ENCODE measurements around the gene DNAJC17. TPM values are rescaled to one million over a fixed set of nuclear protein-coding genes. Genes with fewer than 3 reads are reported as not detected.

DNAJC17 gene
- total and polyA plus RNA-seq, 3 experiments from 2014 or later: 35.3 to 47.0 (median 46.5) TPM

- Mint-ChIP-seq H3K27ac (no peak overlapping the region), H3K4me3 (no peak overlapping the region), H3K9me3 (no peaks in the 10 kb centered on the region), H3K36me3 (peaks cover 6 to 60% (median 6%) of the 10 kb centered on the region in 3 donors), H3K27me3 (no peaks in the 10 kb centered on the region), H3K4me1 (peaks cover 20 to 23% (median 22%) of the 10 kb centered on the region in 3 donors)
- H3K9me3 ChIP-seq (ENCODE audit: low read length): no peaks in the 10 kb centered on the region
- no peaks in the 10 kb centered on the region for H3K27me3 ChIP-seq (ENCODE audit: insufficient read depth, low read length, poor library complexity, severe bottlenecking)
- H3K4me3 ChIP-seq (ENCODE audit: low read length): no peak overlapping the region
- no peak overlapping the region for H3K27ac ChIP-seq (ENCODE audit: low read depth, low read length)
- CTCF ChIA-PET: interaction anchor here (0.7 to 2.7 kb wide), 2 partner anchors 9 to 11 kb away, joined by 3 to 9 read pairs; no protein-coding TSS in a partner anchor
- DNase-seq: no peak
- peaks cover 14% of the 10 kb centered on the region for H3K36me3 ChIP-seq (ENCODE audit: insufficient read depth, low read length)
- peaks cover 17% of the 10 kb centered on the region for H3K4me1 ChIP-seq (ENCODE audit: insufficient read depth, low read length)
- POLR2A ChIA-PET: no interaction called here
Observed at GRCh38 chr15:40773902-40774301, 33.4 kb downstream of the DNAJC17 start.

- CTCF ChIA-PET: interaction anchor here (0.7 to 2.7 kb wide), 2 partner anchors 9 to 10 kb away, joined by 3 to 9 read pairs; no protein-coding TSS in a partner anchor
- Mint-ChIP-seq H3K9me3 (no peaks in the 10 kb centered on the region), H3K27ac (peak overlapping the region in 1 of 8 donors; percentile 54), H3K36me3 (peaks cover 6 to 63% (median 6%) of the 10 kb centered on the region in 3 donors), H3K4me3 (no peak overlapping the region), H3K27me3 (no peaks in the 10 kb centered on the region), H3K4me1 (peaks cover 24 to 27% (median 26%) of the 10 kb centered on the region in 3 donors)
- H3K9me3 ChIP-seq (ENCODE audit: low read length): no peaks in the 10 kb centered on the region
- no peak overlapping the region for H3K4me3 ChIP-seq (ENCODE audit: low read length)
- H3K4me1 ChIP-seq (ENCODE audit: insufficient read depth, low read length): peaks cover 20% of the 10 kb centered on the region
- no peaks in the 10 kb centered on the region for H3K27me3 ChIP-seq (ENCODE audit: insufficient read depth, low read length, poor library complexity, severe bottlenecking)
- H3K36me3 ChIP-seq (ENCODE audit: insufficient read depth, low read length): peaks cover 10% of the 10 kb centered on the region
- DNase-seq: no peak
- POLR2A ChIA-PET: no interaction called here
- H3K27ac ChIP-seq (ENCODE audit: low read depth, low read length): no peak overlapping the region
Observed at GRCh38 chr15:40773496-40773895, 33.8 kb downstream of the DNAJC17 start.

GRCh38 chr15:40772014-40772413, 35.3 kb downstream of the DNAJC17 start:
- Mint-ChIP-seq H3K27ac (no peak overlapping the region), H3K27me3 (no peaks in the 10 kb centered on the region), H3K4me1 (peaks cover 24 to 33% (median 24%) of the 10 kb centered on the region in 3 donors), H3K4me3 (no peak overlapping the region), H3K36me3 (peaks cover 6 to 64% (median 6%) of the 10 kb centered on the region in 3 donors), H3K9me3 (no peaks in the 10 kb centered on the region)
- Histone ChIP-seq H3K9me3 (ENCODE audit: low read length) (no peaks in the 10 kb centered on the region), H3K27ac (ENCODE audit: low read depth, low read length) (no peak overlapping the region), H3K4me1 (ENCODE audit: insufficient read depth, low read length) (peaks cover 17% of the 10 kb centered on the region), H3K36me3 (ENCODE audit: insufficient read depth, low read length) (peaks cover 9% of the 10 kb centered on the region), H3K4me3 (ENCODE audit: low read length) (no peak overlapping the region), H3K27me3 (ENCODE audit: insufficient read depth, low read length, poor library complexity, severe bottlenecking) (no peaks in the 10 kb centered on the region)
- ChIA-PET CTCF (interaction anchor here (2.7 kb wide), 1 partner anchor 10 kb away, joined by 9 read pairs; no protein-coding TSS in a partner anchor), POLR2A (interaction anchor here (0.9 kb wide), 1 partner anchor 78 kb away, joined by 3 read pairs; the partner anchor contains the start of gene RAD51)
- no peak for DNase-seq

- CTCF ChIA-PET: interaction anchor here (9.7 kb wide), 1 partner anchor 11 kb away, joined by 45 read pairs; no protein-coding TSS in a partner anchor
- Mint-ChIP-seq H3K27ac (peak overlapping the region in 1 of 8 donors; percentile 14), H3K27me3 (no peaks in the 10 kb centered on the region), H3K9me3 (no peaks in the 10 kb centered on the region), H3K4me1 (peaks cover 17 to 28% (median 17%) of the 10 kb centered on the region in 3 donors), H3K36me3 (peaks cover 0 to 61% (median 6%) of the 10 kb centered on the region in 3 donors), H3K4me3 (no peak overlapping the region)
- H3K4me3 ChIP-seq (ENCODE audit: low read length): no peak overlapping the region
- peaks cover 9% of the 10 kb centered on the region for H3K36me3 ChIP-seq (ENCODE audit: insufficient read depth, low read length)
- no peak for DNase-seq
- H3K4me1 ChIP-seq (ENCODE audit: insufficient read depth, low read length): peaks cover 15% of the 10 kb centered on the region
- H3K27ac ChIP-seq (ENCODE audit: low read depth, low read length): no peak overlapping the region
- no peaks in the 10 kb centered on the region for H3K9me3 ChIP-seq (ENCODE audit: low read length)
- POLR2A ChIA-PET: interaction anchor here (0.9 kb wide), 1 partner anchor 77 kb away, joined by 3 read pairs; the partner anchor contains the start of gene RAD51
- no peaks in the 10 kb centered on the region for H3K27me3 ChIP-seq (ENCODE audit: insufficient read depth, low read length, poor library complexity, severe bottlenecking)
Observed at GRCh38 chr15:40771242-40771641, 36.0 kb downstream of the DNAJC17 start.

- no peaks in the 10 kb centered on the region for H3K9me3 Mint-ChIP-seq
- Histone ChIP-seq H3K9me3 (ENCODE audit: low read length) (no peaks in the 10 kb centered on the region), H3K27me3 (ENCODE audit: insufficient read depth, low read length, poor library complexity, severe bottlenecking) (no peaks in the 10 kb centered on the region), H3K27ac (ENCODE audit: low read depth, low read length) (no peak overlapping the region), H3K36me3 (ENCODE audit: insufficient read depth, low read length) (peaks cover 9% of the 10 kb centered on the region), H3K4me3 (ENCODE audit: low read length) (no peak overlapping the region), H3K4me1 (ENCODE audit: insufficient read depth, low read length) (peaks cover 23% of the 10 kb centered on the region)
- peak overlapping the region in 3 of 7 donors; percentile 14 to 73 (median 66) for H3K4me3 Mint-ChIP-seq
- CTCF ChIA-PET: interaction anchor here (0.6 to 9.7 kb wide), 7 partner anchors 9 to 198 kb away, joined by 3 to 45 read pairs (median 4); no protein-coding TSS in a partner anchor
- peaks cover 0 to 53% (median 6%) of the 10 kb centered on the region in 3 donors for H3K36me3 Mint-ChIP-seq
- POLR2A ChIA-PET: interaction anchor here (0.6 to 1.9 kb wide), 2 partner anchors 8 to 75 kb away, joined by 3 to 4 read pairs; partner anchors contain the start of gene RAD51
- peak overlapping the region; percentile 61 to 96 (median 89) for H3K27ac Mint-ChIP-seq
- no peak for DNase-seq
- no peaks in the 10 kb centered on the region for H3K27me3 Mint-ChIP-seq
- H3K4me1 Mint-ChIP-seq: peaks cover 23 to 38% (median 25%) of the 10 kb centered on the region in 3 donors
Observed at GRCh38 chr15:40770147-40770721, 37.0 kb downstream of the DNAJC17 start.

- Histone ChIP-seq H3K4me1 (ENCODE audit: insufficient read depth, low read length) (peaks cover 30% of the 10 kb centered on the region), H3K9me3 (ENCODE audit: low read length) (no peaks in the 10 kb centered on the region), H3K27me3 (ENCODE audit: insufficient read depth, low read length, poor library complexity, severe bottlenecking) (no peaks in the 10 kb centered on the region), H3K36me3 (ENCODE audit: insufficient read depth, low read length) (peaks cover 3% of the 10 kb centered on the region), H3K27ac (ENCODE audit: low read depth, low read length) (no peak within 1 kb of the TSS), H3K4me3 (ENCODE audit: low read length) (no peak within 1 kb of the TSS)
- ChIA-PET POLR2A (interaction anchor here (0.6 to 1.9 kb wide), 2 partner anchors 8 to 75 kb away, joined by 3 to 4 read pairs; partner anchors contain the start of gene RAD51), CTCF (interaction anchor here (0.6 to 9.7 kb wide), 7 partner anchors 9 to 197 kb away, joined by 3 to 45 read pairs (median 4); no protein-coding TSS in a partner anchor)
- Mint-ChIP-seq H3K9me3 (no peaks in the 10 kb centered on the region), H3K27ac (peak within 1 kb of the TSS; percentile 73 to 96 (median 89)), H3K4me3 (peak within 1 kb of the TSS; percentile 14 to 73 (median 66)), H3K4me1 (peaks cover 30 to 46% (median 32%) of the 10 kb centered on the region in 3 donors), H3K36me3 (peaks cover 0 to 47% (median 2%) of the 10 kb centered on the region in 3 donors), H3K27me3 (no peaks in the 10 kb centered on the region)
- peak; percentile 25 to 75 (median 41) for DNase-seq
Observed at GRCh38 chr15:40769274-40770146, 37.8 kb downstream of the DNAJC17 start, which contains the start of gene C15orf62. TSS of gene C15orf62 (plus strand) at chr15:40769980. CDS start at chr15:40770496, 516 bp downstream.

- H3K4me3 Mint-ChIP-seq: peak overlapping the region in 4 of 7 donors; percentile 11 to 69 (median 62)
Observed at GRCh38 chr15:40768521-40769273, 38.6 kb downstream of the DNAJC17 start.

More at GRCh38 chr15:40768521-40769273, 38.6 kb downstream of the DNAJC17 start:
- Mint-ChIP-seq H3K36me3 (peaks cover 0 to 45% (median 2%) of the 10 kb centered on the region in 3 donors), H3K9me3 (no peaks in the 10 kb centered on the region), H3K27me3 (no peaks in the 10 kb centered on the region), H3K4me1 (peaks cover 32 to 48% (median 33%) of the 10 kb centered on the region in 3 donors), H3K27ac (peak overlapping the region; percentile 65 to 96 (median 86))
- CTCF ChIA-PET: interaction anchor here (1.1 to 9.7 kb wide), 5 partner anchors 8 to 90 kb away, joined by 3 to 45 read pairs (median 6); no protein-coding TSS in a partner anchor
- no peaks in the 10 kb centered on the region for H3K36me3 ChIP-seq (ENCODE audit: insufficient read depth, low read length)
- no peak overlapping the region for H3K27ac ChIP-seq (ENCODE audit: low read depth, low read length)
- peaks cover 32% of the 10 kb centered on the region for H3K4me1 ChIP-seq (ENCODE audit: insufficient read depth, low read length)
- no peaks in the 10 kb centered on the region for H3K27me3 ChIP-seq (ENCODE audit: insufficient read depth, low read length, poor library complexity, severe bottlenecking)
- no peaks in the 10 kb centered on the region for H3K9me3 ChIP-seq (ENCODE audit: low read length)
- POLR2A ChIA-PET: interaction anchor here (1.9 kb wide), 1 partner anchor 74 kb away, joined by 4 read pairs; the partner anchor contains the start of gene RAD51
- DNase-seq: no peak
- no peak overlapping the region for H3K4me3 ChIP-seq (ENCODE audit: low read length)

All from CD8-positive, alpha-beta memory T cell (primary cell).